Gastrocnemius medialis (tissue), 4 donors: Measurements from ENCODE around the gene TCF3. TPM values are rescaled to one million over a fixed set of nuclear protein-coding genes. Genes with fewer than 3 reads are reported as not detected.

Source experiments
- ATAC-seq, 2 donors: fragments of 150-250 bp; one replicate each; pipeline ENCODE4 v1.9.1; 2016
- DNase-seq, 2 donors: peaks; one replicate each; pipeline ENCODE4 v3.0.0-alpha.2; 2019
- H3K27ac ChIP-seq, 4 donors: fragments of 200-600 bp; sonication (generic); 1 replicate in 1 of 4; 2 replicates in 3 of 4; pipeline ENCODE4 v1.5.1; 2016 to 2018; ENCODE audit warnings: mild to moderate bottlenecking in 2 of 4, moderate library complexity in 1 of 4
- H3K27me3 ChIP-seq, 3 donors: fragments of 200-600 bp; sonication (generic) in 2 of 3; 1 replicate in 1 of 3; 2 replicates in 2 of 3; pipeline versions ENCODE4 v1.5.1 to v1.6.0; 2016 to 2019; ENCODE audit warnings: mild to moderate bottlenecking in 1 of 3, moderate library complexity in 1 of 3
- H3K36me3 ChIP-seq, 2 donors: fragments of 200-600 bp; sonication (generic) in 1 of 2; one replicate each; pipeline ENCODE4 v1.5.1; 2017 to 2018
- H3K4me1 ChIP-seq, 2 donors: fragments of 200-600 bp; sonication (generic) in 1 of 2; one replicate each; pipeline ENCODE4 v1.5.1; 2016 to 2017; ENCODE audit warnings: mild to moderate bottlenecking in 2 of 2
- H3K4me3 ChIP-seq, 4 donors: fragments of 200-600 bp; sonication (generic) in 3 of 4; 1 replicate in 1 of 4; 2 replicates in 3 of 4; pipeline ENCODE4 v1.5.1; 2016 to 2019; ENCODE audit warnings: mild to moderate bottlenecking in 2 of 4
- H3K9me3 ChIP-seq, 3 donors: fragments of 200-600 bp; sonication (generic) in 2 of 3; 1 replicate in 1 of 3; 2 replicates in 2 of 3; pipeline ENCODE4 v1.5.1; 2016 to 2019
- POLR2A ChIP-seq, 2 donors: fragments of 450-650 bp; IDR thresholded peaks; one replicate each; pipeline ENCODE4 v1.6.1; 2017; ENCODE audit warnings: antibody characterized with exemption in 2 of 2, mild to moderate bottlenecking in 2 of 2, moderate library complexity in 2 of 2
- in situ Hi-C, 4 donors: fragments of 200-750 bp; cut with MboI; loops; one replicate each; pipeline versions ENCODE4 v1.15.0 to v1.8.0; 2017; ENCODE audit warnings: low sequenced_read_pairs in 4 of 4
- intact Hi-C: fragments of 100-400 bp; cut with DNase I; formaldehyde crosslinking; loops from one replicate; pipeline ENCODE4 v1.15.1; 2023; ENCODE audit warnings: low total_unique reads
- total RNA-seq, 4 donors: library from RNA; depleted of rRNA; stranded (reverse); fragments of >200 nt; gene quantifications; one replicate each; pipeline versions ENCODE4 v1.1.0 to v1.2.3, GENCODE V29; 2016
- TF ChIP-seq, protein P1 (sequence below), 5 experiments: fragments of 450-650 bp in 3 of 5; fragments of 200-600 bp in 2 of 5; sonication (generic) in 2 of 5; IDR thresholded peaks in 4 of 5; conservative IDR thresholded peaks in 1 of 5; 1 replicate in 4 of 5; 2 replicates in 1 of 5; pipeline ENCODE4 v1.5.1; 2016 to 2019; ENCODE audit warnings: antibody characterized with exemption in 5 of 5, mild to moderate bottlenecking in 3 of 5, moderate library complexity in 3 of 5

TCF3 gene
- total RNA-seq, 4 donors from 2014 or later = 22.0 to 58.6 (median 42.5) TPM

GRCh38 chr19:1606138-1606651 lies 46.2 kb downstream of the TCF3 start:
- H3K27me3 ChIP-seq = no peaks in the 10 kb centered on the region
- peak overlapping the region; percentile 92 to 99 (median 98) for H3K27ac ChIP-seq
- DNase-seq = peak in 1 of 2 donors; percentile 31
- intact Hi-C loops = loop anchor here (5.0 kb wide), 1 partner anchor 39 kb away; the partner anchor contains the start of gene MEX3D
- peaks cover 23 to 40% of the 10 kb centered on the region in 2 donors for H3K4me1 ChIP-seq
- H3K9me3 ChIP-seq = no peaks in the 10 kb centered on the region
- H3K4me3 ChIP-seq = peak overlapping the region; percentile 83 to 99 (median 96)
- TF ChIP-seq, protein P1, sequence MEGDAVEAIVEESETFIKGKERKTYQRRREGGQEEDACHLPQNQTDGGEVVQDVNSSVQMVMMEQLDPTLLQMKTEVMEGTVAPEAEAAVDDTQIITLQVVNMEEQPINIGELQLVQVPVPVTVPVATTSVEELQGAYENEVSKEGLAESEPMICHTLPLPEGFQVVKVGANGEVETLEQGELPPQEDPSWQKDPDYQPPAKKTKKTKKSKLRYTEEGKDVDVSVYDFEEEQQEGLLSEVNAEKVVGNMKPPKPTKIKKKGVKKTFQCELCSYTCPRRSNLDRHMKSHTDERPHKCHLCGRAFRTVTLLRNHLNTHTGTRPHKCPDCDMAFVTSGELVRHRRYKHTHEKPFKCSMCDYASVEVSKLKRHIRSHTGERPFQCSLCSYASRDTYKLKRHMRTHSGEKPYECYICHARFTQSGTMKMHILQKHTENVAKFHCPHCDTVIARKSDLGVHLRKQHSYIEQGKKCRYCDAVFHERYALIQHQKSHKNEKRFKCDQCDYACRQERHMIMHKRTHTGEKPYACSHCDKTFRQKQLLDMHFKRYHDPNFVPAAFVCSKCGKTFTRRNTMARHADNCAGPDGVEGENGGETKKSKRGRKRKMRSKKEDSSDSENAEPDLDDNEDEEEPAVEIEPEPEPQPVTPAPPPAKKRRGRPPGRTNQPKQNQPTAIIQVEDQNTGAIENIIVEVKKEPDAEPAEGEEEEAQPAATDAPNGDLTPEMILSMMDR (IDR thresholded peaks at IDR 0.05 in 4 of 5, conservative IDR thresholded peaks at IDR 0.05 in 1 of 5) = no peak
- TF ChIP-seq POLR2A (IDR thresholded peaks at IDR 0.05) = no peak
- ATAC-seq = peak; percentile 2 to 8
- in situ Hi-C loops = loop anchor here in 1 of 4 donors (10.0 kb wide), 1 partner anchor 49 kb away; the partner anchor contains the start of gene TCF3
- H3K36me3 ChIP-seq = peaks cover 0 to 3% of the 10 kb centered on the region in 2 donors

DNA sequence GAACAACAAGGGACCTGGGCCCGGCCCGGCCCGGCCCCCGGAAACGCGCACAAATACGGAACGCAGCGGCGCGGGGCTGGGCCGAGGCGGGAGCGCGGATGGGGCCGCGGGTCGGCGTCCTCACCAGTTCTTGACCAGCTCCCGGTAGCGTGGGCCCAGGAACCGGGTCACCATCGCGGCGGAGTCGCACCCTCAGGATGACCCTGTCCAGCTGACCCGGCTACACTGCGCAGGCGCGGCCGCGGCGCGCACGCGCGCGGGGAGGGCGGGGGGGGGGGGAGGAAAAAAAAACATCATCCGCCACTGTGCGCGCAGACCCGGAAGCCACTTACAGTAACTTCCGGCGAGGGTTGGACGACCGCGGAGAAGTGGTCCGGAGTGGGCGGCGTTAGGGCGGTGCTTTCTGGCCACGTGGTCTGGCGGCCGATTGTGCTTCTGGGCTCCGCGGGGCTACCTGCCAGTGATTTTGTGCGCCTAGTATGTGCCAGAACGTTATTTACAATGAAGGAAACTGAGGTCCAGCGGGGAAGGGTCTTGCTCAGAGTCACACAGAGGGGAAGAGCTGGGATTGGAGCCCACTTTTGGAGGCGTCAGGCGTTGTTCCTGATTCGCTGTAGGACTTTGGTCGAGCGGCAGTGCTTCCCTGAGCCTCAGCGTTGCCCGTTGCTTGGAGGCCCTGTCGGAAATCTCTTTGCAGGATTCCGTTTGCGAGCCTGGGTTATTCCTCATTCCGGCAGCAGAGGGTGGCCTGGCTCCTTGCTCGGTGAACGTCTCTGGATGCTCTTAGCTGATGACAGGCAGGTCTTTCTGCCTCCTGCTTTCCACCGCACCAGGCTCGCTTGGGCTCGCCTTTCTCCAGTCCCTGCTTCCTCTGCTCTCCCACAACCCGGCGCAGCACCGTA lies 46.9 kb downstream of the TCF3 start, which contains the start of gene UQCR11:
Gene UQCR11 (minus strand): TSS at position 227 of the 902 bp plus-strand sequence. CDS start 53 bp downstream, at position 174.
- H3K27ac ChIP-seq = peak within 1 kb of the TSS; percentile 92 to 99 (median 98)
- no peaks in the 10 kb centered on the region for H3K27me3 ChIP-seq
- no peaks in the 10 kb centered on the region for H3K36me3 ChIP-seq
- in situ Hi-C loops (loop anchor here in 1 of 4 donors (10.0 kb wide), 1 partner anchor 49 kb away; the partner anchor contains the start of gene TCF3), intact Hi-C loops (loop anchor here (1.0 to 5.0 kb wide), 3 partner anchors 13 to 47 kb away; partner anchors contain the start of genes MBD3, MEX3D and TCF3)
- TF ChIP-seq, protein P1 (IDR thresholded peaks at IDR 0.05 in 4 of 5, conservative IDR thresholded peaks at IDR 0.05 in 1 of 5) = peak; percentile 34 to 58 (median 52)
- TF ChIP-seq POLR2A (IDR thresholded peaks at IDR 0.05) = peak; percentile 52 to 79
- peak; percentile 93 to 95 for DNase-seq
- no peaks in the 10 kb centered on the region for H3K9me3 ChIP-seq
- peaks cover 23 to 40% of the 10 kb centered on the region in 2 donors for H3K4me1 ChIP-seq
- H3K4me3 ChIP-seq = peak within 1 kb of the TSS; percentile 83 to 99 (median 96)
- peak; percentile 94 to 96 for ATAC-seq

DNA sequence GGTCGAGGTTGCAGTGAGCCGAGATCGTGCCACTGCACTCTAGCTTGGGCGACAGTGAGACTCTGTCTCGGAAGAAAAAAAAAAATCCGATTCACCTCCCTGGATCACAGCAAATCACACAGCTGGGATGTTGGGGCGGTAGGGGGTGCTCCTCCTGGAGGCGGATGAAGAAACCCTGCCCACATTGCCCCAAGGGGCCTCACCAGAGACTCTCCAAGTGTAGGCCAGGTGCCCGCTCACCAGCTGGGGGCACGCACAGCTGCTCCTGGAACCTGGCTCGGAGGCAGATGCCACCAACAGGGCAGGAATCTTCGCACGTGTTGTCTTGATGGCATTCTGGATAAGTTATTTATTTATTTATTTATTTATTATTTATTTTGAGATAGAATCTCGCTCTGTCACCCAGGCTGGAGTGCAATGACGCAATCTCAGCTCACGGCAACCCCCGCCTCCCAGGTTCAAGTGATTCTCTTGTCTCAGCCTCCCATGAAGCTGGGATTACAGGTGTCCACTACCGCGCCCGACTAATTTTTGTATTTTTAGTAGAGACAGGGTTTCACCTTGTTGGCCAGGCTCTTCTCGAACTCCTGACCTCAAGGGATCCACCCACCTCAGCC lies 50.2 kb downstream of the TCF3 start:
- in situ Hi-C loops = loop anchor here in 1 of 4 donors (10.0 kb wide), 1 partner anchor 53 kb away; the partner anchor contains the start of gene TCF3
- Histone ChIP-seq H3K9me3 (no peaks in the 10 kb centered on the region), H3K4me1 (peaks cover 23 to 40% of the 10 kb centered on the region in 2 donors), H3K4me3 (no peak overlapping the region), H3K27me3 (no peaks in the 10 kb centered on the region), H3K36me3 (peaks cover 0 to 26% of the 10 kb centered on the region in 2 donors), H3K27ac (peak overlapping the region in 2 of 4 donors; percentile 0 to 99)
- ATAC-seq = no peak
- DNase-seq = no peak
- no peak for TF ChIP-seq POLR2A (IDR thresholded peaks at IDR 0.05)
- TF ChIP-seq, protein P1 (IDR thresholded peaks at IDR 0.05 in 4 of 5, conservative IDR thresholded peaks at IDR 0.05 in 1 of 5) = no peak
- intact Hi-C loops = no loop called here

GRCh38 chr19:1601613-1602064 lies 50.8 kb downstream of the TCF3 start:
- no peak for TF ChIP-seq POLR2A (IDR thresholded peaks at IDR 0.05)
- TF ChIP-seq, protein P1 (IDR thresholded peaks at IDR 0.05 in 4 of 5, conservative IDR thresholded peaks at IDR 0.05 in 1 of 5) = no peak
- H3K9me3 ChIP-seq = no peaks in the 10 kb centered on the region
- peaks cover 0 to 32% of the 10 kb centered on the region in 2 donors for H3K36me3 ChIP-seq
- no peaks in the 10 kb centered on the region for H3K27me3 ChIP-seq
- H3K4me1 ChIP-seq = peaks cover 23 to 39% of the 10 kb centered on the region in 2 donors
- in situ Hi-C loops = loop anchor here in 1 of 4 donors (10.0 kb wide), 1 partner anchor 53 kb away; the partner anchor contains the start of gene TCF3
- intact Hi-C loops = no loop called here
- no peak for ATAC-seq
- no peak for DNase-seq
- no peak overlapping the region for H3K4me3 ChIP-seq
- peak overlapping the region in 1 of 4 donors; percentile 29 for H3K27ac ChIP-seq
